AG09309 (cell line): ENCODE measurements around the gene EYA4.

Experiments used
- DNase-seq: peaks from one replicate; pipeline ENCODE4 v3.0.0-alpha.2; 2010; ENCODE audit warnings: low read depth
- H3K4me3 ChIP-seq: 2 replicates; pipeline ENCODE4 v1.5.1; 2011; ENCODE audit warnings: mild to moderate bottlenecking, low read depth, low read length, moderate library complexity; ENCODE audit not compliant: control insufficient read depth
- TF ChIP-seq, protein P1 (sequence below): IDR thresholded peaks from 2 replicates; pipeline ENCODE4 v1.5.1; 2011; ENCODE audit warnings: mild to moderate bottlenecking, low read depth, low read length, inconsistent platforms; ENCODE audit not compliant: insufficient read depth, control insufficient read depth; ENCODE audit errors: missing control alignments

Gene EYA4

DNA sequence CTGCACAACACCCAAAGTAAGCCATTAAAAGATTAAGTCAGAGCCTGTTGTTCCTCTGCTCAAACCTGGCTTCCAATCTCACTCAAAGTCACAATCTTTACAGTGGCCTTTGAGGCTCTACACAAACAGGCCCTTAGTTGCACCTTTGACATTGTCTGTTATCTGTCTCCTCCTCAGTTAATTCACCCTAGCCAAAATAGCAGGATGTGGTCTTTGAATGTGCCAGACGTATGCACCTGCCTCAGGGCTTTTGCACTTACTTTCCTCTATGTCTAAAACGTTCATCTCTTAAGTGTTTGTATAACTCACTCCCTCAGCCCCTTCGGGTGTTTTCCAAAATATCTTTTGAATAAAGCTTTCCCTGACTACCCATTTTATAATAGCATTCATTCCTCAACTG lies 107.7 kb downstream of the EYA4 start:
- H3K4me3 ChIP-seq, result no peak overlapping the region
- TF ChIP-seq, protein P1, sequence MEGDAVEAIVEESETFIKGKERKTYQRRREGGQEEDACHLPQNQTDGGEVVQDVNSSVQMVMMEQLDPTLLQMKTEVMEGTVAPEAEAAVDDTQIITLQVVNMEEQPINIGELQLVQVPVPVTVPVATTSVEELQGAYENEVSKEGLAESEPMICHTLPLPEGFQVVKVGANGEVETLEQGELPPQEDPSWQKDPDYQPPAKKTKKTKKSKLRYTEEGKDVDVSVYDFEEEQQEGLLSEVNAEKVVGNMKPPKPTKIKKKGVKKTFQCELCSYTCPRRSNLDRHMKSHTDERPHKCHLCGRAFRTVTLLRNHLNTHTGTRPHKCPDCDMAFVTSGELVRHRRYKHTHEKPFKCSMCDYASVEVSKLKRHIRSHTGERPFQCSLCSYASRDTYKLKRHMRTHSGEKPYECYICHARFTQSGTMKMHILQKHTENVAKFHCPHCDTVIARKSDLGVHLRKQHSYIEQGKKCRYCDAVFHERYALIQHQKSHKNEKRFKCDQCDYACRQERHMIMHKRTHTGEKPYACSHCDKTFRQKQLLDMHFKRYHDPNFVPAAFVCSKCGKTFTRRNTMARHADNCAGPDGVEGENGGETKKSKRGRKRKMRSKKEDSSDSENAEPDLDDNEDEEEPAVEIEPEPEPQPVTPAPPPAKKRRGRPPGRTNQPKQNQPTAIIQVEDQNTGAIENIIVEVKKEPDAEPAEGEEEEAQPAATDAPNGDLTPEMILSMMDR, result no peak
- no peak for DNase-seq

DNA sequence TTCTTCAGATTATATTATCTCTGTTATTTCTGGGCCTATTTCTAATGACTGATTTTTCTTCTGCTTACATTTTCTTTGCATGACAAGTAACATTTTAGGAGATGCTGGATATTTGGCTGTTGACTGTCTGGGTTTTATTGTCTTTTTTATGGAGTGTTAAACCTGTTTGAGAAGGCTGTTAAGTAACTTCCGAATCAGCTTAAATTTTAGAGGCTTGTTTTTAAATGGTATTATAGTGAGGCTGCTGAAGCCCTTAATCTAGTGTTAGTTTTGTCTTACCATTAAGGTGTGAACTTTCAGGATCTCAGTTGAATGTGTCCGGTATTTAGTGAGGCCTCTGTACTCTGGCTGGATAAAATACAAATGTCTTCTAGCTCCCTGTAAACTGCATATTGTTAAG lies 109.8 kb downstream of the EYA4 start:
- TF ChIP-seq, protein P1, result no peak
- no peak for DNase-seq
- no peak overlapping the region for H3K4me3 ChIP-seq

DNA sequence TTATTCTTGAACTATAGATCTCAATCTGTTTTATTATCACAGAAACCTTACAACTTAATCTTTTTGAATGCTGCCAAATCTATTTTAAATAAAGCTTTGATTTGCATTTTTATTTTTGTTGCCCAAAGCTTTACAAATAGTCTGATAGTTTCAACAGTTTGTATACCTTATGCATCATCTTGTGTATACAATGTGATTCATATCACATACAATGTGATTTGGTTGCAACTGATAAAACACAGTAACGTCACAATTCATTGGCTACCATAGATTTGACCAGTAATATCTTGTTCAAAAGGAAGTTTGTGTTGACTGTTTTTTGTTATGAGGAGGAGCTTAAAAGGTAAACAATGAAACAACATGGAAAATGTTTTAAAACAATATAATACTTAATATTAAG lies 110.9 kb downstream of the EYA4 start:
- H3K4me3 ChIP-seq, result no peak overlapping the region
- TF ChIP-seq, protein P1, result no peak
- DNase-seq, result no peak

DNA sequence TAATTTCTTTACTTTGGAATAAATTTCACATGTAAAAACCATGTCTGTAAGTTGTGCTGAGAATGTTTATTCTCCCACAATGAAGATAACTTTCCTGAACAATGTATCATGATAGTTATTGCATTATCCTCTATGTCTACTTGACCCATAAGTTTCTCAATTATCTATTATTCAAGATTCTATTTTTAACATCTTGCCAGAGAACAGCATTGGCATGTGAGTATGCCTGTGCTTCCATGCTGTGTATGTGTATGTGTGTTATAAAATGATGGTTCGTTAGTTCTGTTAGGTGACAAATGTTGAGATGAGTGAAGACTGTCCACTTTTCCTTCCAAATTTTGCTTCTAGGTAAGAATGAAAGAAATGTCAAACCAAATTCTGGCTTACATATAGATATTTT lies 111.9 kb downstream of the EYA4 start:
- TF ChIP-seq, protein P1, result no peak
- no peak overlapping the region for H3K4me3 ChIP-seq
- no peak for DNase-seq

DNA sequence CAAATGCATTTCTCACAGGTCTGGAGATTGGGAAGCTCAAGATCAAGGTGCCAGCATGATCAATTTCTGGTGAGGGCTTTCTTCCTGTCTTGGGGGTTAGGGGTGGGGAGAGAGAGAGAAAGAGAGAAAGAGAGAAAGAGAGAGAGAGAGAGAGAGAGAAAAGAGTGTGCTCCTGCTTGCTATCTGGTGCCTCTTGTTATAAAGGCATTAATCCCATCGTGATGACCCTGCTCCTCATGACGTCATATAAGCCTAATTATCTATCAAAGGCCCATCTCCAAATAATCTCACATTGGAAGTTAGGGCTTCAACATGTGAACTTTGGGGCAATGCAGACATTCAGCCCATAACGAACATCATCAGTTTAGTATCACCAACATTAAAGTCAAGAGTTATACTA lies 114.8 kb downstream of the EYA4 start:
- H3K4me3 ChIP-seq, result no peak overlapping the region
- TF ChIP-seq, protein P1, result no peak
- no peak for DNase-seq

DNA sequence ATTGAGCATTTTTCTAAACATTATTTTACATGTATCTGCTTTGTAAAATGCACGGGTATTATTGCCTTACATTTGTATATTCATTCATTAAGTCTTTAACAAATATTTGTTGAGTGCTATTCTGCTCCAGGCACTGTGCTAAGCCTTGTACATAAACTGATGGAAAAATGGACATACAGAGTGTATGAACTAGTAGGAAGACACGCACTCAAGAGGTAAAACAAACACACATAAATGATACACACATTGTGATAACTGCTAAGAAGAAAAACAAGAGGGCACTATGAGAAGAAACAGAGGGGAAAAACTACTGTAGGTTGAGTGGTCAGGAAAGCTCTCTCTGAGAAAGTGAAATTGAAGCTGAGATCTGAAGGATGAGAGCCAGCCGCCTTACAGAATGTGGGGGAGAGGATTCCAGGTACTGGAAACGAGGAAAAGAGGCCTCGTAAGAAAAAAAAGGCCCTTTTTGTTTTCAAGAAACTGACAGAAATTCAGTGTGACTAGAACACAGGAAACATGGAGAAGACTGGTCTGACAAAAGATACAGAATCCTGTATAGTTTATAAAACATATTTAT lies 117.5 kb downstream of the EYA4 start:
- DNase-seq, result no peak
- TF ChIP-seq, protein P1, result no peak
- no peak overlapping the region for H3K4me3 ChIP-seq

DNA sequence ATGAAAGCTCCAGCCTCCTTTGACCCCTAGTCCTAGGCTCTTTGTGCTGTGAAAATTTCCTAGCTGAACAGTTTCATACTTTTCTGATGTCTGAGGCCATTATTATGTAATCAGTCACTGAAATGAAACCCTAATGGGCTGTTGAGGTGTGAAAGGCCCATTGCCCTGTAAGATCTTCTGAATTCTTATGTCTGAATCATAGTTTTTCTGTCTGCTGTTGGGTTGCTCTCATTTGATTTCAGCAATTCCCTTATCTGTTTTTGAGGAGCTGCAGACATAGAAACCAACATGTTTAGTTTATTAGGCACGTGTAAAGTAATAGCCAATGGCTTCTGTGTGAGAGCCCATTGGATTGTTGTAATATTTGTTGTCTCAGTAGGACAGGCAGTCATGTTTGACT lies 118.1 kb downstream of the EYA4 start:
- no peak for DNase-seq
- TF ChIP-seq, protein P1, result no peak
- H3K4me3 ChIP-seq, result no peak overlapping the region
